ENCODE data around the gene TNNI2.
A peak's percentile ranks its signal among the peaks of the same experiment; 100 is the strongest.
"Not testable (repeated sequence)": the region's sequence is repeated elsewhere in the genome, so short reads cannot be mapped to it uniquely, and the experiment has no call there.

Gene TNNI2

GRCh38 chr11:1838426-1839144, at the start of gene TNNI2:
TNNI2 (plus strand) TSS chr11:1838981; CDS start chr11:1839697, 716 bp downstream.
- no peak for DNase-seq

DNA sequence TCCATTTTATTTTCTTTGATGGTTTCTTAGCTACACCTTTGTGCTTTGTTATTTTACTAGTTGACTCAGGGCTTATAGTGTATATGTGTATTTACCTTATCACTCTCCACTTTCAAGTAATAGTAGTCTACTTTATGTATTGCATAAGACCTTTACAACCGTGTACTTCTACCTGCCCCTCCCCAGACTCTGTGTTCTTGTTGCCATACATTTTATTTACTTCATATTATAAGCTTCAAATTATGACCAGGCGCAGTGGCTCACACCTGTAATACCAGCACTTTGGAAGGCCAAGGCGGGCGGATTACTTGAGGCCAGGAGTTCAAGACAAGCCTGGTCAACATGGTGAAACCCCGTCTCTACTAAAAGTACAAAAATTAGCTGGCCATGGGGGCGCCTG, 46.9 kb upstream of the TNNI2 start:
- DNase-seq = no peak

- DNase-seq = no peak
Observed at GRCh38 chr11:1792461-1792860, 46.3 kb upstream of the TNNI2 start.

DNA sequence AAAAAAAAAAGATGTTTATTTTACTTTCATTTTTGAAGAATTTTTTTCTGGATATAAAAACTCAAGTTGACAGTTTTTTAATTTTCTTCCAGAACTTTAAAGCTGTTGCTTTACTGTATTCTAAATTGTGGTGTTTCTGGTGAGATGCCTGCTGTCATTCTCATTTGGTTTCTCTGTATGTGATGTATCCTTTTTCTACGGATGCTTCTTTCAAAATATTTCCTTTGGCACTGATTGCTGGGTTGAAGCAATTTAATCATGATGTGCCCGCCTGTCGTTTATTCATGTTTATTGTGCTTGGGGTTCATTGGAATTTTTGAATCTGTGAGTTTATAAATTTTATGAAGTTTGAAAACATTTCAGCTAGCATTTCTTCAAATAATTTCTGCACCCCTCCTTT, 45.7 kb upstream of the TNNI2 start:
- no peak for DNase-seq

- no peak for DNase-seq
Observed at GRCh38 chr11:1796413-1797011, 42.3 kb upstream of the TNNI2 start.

GRCh38 chr11:1797391-1798125, 41.2 kb upstream of the TNNI2 start:
- no peak for DNase-seq

DNA sequence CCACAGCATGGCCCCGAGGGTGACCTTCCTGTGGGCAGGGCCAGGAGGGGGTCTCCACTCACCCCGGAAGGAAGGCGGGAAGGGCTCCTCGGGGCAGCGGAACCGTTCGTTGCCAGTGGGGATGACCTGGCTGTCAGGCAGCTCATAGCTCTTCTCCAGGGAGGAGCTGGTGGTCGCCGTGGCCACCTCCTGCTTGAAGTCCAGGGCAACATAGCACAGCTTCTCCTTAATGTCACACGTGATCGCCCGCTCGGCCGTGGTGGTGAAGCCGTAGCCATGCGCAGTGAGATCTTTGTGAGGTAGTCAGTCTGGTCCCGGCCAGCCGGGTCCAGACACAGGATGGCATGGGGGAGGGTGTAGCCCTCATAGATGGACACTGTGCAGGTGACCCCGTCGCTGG, 35.5 kb upstream of the TNNI2 start:
- no peak for DNase-seq

DNA sequence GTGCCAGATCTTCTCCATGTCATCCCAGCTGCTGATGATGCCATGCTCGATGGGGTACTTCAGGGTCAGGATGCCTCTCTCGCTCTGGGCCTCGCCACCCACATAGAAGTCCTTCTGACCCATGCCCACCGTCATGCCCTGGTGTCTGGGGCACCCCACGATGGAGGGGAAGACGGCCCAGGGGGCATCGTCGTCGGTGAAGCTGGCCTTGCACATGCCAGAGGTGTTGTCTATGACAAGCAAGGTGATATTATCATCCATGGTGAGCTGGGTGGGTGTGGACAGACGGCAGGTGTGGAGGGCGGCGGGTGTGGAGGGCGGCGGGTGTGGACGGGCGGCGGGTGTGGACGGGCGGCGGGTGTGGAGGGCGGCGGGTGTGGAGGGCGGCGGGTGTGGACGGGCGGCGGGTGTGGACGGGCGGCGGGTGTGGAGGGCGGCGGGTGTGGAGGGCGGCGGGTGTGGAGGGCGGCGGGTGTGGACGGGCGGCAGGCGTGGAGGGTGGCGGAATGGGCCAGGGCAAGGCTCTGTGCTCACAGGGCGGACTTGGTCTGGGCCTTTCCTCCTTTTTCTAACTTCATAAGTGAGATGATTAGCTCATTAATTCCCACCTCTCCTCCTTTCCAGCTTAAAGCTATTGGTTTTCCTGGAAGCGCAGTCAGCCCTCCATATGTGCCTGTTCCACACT, 34.8 kb upstream of the TNNI2 start:
- DNase-seq = not testable (repeated sequence)

DNA sequence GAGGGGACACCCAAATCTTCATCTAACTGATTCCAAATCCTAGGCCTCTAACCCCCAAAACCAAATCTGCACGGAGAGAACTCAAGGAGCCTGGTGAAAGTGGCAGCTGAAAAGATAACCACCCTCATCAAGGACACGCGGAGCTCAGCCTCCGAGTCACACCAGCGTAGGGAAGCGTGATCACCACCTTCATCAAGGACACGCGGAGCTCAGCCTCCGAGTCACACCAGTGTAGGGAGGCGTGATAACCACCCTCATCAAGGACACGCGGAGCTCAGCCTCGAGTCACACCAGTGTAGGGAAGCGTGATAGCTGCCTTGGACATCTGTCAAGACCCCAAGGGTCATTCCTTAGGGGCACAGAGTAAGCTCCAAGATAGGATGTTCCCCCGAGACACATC, 33.3 kb upstream of the TNNI2 start:
- no peak for DNase-seq

GRCh38 chr11:1807264-1807995, 31.4 kb upstream of the TNNI2 start:
- no peak for DNase-seq

GRCh38 chr11:1810761-1811160, 28.0 kb upstream of the TNNI2 start:
- peak; percentile 11 for DNase-seq

DNA sequence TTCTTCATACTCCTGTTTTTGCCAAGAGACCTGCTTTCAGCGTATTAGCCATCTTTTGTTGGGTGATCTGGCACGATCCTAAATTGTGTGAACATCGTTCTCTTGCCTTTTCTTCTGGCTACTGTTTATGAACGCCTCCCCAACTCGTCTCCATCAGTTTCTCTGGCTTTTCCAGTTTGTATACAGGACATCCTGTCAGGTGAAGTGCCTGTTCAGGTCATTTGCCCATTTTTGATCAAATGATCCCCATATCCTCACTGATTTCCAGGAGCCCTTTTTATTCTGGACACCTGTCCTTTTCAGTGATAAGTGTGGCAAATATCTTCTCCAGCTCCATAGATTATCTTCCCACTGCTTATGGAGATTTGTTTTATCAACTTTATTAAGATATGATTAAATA, 26.5 kb upstream of the TNNI2 start:
- no peak for DNase-seq

DNA sequence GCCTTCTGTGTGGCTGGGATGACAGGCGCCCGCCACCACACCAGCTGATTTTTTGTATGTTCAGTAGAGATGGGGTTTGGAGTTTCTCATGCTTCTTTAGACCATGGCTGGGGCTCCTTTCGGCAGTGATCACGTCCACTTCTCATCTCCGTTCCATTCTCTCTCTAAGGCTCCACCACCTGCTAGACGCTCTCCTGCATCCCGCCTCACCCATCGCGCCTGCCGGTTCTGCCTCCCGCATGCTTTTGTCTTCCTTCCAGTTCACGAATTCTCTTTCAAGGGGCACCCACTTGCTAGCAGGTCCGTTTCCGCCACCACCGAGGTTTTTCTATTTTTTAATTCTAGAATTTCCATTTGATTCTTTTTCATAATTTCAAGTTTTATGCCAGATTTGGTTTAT, 26.0 kb upstream of the TNNI2 start:
- no peak for DNase-seq

DNA sequence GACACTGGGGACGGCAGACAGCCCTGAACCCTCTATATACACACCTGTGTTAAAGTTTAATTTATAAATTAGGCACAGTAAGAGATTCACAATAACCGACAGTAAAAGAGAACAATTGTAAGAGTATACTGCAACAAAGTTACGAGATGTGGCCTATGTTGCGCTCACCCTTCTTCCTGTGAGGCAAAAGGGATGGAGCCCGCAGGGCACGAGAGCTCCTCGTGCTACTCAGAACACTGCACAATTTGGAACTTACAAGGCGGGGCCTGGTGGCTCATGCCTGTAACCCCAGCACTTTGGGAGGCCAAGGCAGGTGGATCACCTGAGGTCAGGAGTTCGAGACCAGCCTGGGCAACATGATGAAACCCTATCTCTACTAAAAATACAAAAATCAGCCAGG, 25.4 kb upstream of the TNNI2 start:
- not testable (repeated sequence) for DNase-seq

DNA sequence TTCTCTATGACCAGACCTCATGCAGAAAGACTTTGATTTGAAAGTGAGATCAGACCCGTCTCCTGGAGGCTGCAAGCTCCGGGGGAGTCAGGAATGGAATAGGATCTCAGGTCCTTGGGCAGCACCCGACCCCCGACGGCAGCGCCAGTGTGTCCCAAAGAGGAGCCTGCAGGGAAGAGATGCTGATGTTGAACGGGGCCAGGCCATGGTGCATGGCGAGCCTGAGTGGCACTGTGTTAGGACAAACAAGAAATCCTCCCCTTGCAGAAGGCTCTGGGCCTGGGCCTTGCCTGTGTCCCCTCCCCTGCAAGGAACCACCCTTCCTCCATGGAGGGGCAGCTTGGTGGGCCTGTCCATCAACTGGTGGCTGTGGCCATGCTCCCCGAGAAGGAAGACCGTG, 24.1 kb upstream of the TNNI2 start:
- no peak for DNase-seq

DNA sequence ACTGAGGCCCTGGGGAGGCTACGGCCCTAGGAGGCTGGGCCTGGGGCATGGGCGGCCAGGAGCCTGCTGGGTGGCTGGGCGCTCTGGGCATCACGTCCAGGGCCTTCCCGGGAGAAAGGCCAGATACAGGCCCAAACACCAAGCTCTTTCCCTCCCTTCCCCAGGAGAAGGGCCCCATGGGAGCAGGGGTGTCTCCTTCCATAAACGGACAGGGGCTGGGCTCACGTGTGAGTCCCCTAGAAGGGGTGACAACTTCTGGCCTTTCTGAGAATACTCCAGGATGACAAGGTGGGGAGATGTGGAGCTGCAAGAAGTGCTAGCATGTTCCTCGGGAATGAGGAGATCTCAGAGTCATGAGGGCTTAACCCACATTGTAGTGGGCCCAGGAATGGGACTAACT, 23.5 kb upstream of the TNNI2 start:
- DNase-seq = no peak

GRCh38 chr11:1815751-1816150, 23.0 kb upstream of the TNNI2 start:
- no peak for DNase-seq

- no peak for DNase-seq
Observed at GRCh38 chr11:1817000-1817399, 21.8 kb upstream of the TNNI2 start.

GRCh38 chr11:1817511-1817910, 21.3 kb upstream of the TNNI2 start:
- no peak for DNase-seq

DNA sequence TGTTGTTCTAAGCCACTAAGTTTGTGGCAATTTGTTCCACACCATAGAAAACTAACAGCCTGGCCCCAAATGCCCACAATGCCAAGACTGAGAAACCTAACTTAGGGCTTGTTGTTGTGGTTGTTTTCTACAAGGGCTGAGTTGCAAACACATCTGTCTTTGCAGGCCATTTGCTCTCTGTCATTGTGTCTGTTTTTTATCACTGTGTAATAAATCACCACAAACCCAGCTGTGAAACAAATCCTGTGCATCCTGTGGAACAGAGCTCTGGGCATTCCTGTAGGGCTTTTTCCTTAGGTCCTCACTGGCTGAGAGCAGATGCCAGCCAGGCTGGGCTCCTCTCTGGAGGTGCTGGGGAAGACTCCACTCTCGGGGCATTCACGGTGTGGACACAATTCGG, 19.7 kb upstream of the TNNI2 start:
- DNase-seq = no peak

DNA sequence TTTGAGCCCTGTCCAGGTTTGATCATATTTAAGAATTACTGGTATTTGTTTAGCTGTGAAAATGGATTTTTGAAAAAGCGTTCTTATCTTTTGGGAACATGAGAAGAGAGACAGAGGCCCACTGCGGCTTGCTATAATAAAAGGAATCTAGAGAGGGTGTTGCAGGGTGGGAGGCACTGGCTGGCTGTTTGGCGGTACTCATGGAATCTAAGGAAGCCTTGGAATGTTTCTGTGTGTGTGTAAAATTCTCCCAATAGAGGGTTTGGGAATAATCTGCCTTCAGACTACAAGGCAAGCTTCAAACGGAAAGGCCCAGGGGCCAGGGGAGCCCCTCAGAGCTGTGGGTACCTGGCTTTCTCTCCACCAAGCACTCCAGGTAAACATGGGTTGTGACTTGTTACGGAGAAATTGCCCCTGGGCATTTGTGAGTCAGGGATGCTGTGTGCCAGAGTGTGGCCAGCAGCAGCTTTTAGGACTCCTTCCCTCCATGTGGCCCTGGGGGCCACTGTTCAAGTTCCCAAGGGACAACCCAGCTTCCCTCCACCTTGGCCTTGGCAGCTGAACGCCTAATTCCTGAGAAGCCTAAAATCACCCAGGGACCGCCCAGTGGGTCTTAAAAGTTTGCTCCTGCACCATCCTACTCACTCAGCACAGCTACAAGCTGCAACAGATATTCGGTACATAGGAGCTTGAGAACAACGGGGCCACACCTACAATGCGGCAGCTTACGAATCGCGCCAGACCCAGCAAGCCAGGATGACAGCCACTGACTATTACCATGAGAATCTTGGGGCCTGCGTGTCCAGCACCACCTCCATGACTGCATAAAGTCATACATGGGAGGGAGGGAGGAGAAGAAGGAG, 18.1 kb upstream of the TNNI2 start:
- DNase-seq = no peak

DNA sequence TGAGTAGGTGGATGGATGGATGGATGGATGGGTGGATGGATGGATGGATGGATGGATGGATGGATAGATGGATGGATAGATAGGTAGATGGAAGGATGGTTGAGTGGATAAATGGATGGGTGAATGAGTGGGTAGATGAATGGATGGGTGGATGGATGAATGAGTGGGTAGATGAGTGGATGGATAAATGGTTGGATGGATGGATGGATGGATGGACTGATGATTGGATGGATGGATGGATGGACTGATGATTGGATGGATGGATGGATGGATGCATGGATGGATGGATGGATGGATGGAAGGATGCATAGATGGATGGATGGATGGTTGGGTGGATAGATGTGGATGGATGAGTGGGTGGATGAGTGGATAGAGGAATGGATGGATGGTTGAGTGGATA, 17.2 kb upstream of the TNNI2 start:
- no peak for DNase-seq
